ENCODE measurements around the gene SLC27A6.

Gene SLC27A6

DNA sequence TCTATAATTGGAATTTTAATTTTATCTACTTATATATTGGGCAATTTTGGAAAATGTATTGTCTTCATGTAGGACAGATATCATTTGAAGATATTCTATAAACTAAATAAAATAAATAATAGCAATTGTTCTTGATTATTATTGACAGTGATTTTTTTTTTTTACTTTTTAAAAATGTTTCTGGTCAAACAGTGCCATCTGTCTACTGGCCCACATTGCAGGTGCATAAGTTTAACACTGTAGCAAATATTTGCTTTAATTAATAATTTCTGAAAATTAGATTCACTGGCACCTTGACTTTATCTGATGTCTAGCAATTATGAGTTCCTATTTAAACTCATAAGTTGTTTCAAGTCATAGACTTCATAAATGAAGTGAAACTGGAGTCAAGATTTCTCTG lies 88.2 kb downstream of the SLC27A6 start:
- no peak for TF ChIP-seq YY1 (IDR thresholded peaks at IDR 0.05; ENCODE audit: low read depth)
- TF ChIP-seq RAD21 (IDR thresholded peaks at IDR 0.05; ENCODE audit: low read depth): peak; percentile 30; the same call in 1 of the 2 replicates

DNA sequence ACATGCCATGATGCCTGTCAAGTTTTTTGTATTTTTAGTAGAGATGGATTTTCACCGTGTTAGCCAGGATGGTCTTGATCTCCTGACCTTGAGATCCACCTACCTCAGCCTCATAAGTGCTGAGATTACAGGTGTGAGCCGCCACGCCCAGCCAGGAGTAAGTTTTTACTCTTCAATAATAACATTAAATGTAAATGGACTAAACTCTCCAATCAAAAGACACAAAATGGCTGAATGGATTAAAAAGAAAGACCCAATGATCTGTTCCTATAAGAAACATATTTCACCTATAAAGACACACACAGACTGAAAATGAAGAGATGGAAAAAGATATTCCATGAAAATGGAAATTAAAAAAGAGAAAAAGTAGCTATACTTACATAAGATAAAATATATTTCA lies 92.0 kb downstream of the SLC27A6 start:
- no peak for TF ChIP-seq CREB1 (IDR thresholded peaks at IDR 0.05; ENCODE audit: low read depth)
- no peak for TF ChIP-seq FOXM1 (IDR thresholded peaks at IDR 0.05; ENCODE audit: borderline replicate concordance, low read depth)
- no peak for TF ChIP-seq EGR1 (IDR thresholded peaks at IDR 0.05)
- TF ChIP-seq YY1 (IDR thresholded peaks at IDR 0.05; ENCODE audit: low read depth): no peak
- TF ChIP-seq ZBTB7A (IDR thresholded peaks at IDR 0.05; ENCODE audit: low read depth): no peak
- TF ChIP-seq CEBPB (IDR thresholded peaks at IDR 0.05): no peak
- no peak for TF ChIP-seq TEAD4 (IDR thresholded peaks at IDR 0.05)
- TF ChIP-seq, protein P1, sequence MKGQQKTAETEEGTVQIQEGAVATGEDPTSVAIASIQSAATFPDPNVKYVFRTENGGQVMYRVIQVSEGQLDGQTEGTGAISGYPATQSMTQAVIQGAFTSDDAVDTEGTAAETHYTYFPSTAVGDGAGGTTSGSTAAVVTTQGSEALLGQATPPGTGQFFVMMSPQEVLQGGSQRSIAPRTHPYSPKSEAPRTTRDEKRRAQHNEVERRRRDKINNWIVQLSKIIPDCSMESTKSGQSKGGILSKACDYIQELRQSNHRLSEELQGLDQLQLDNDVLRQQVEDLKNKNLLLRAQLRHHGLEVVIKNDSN (IDR thresholded peaks at IDR 0.05): no peak
- TF ChIP-seq, protein P2, sequence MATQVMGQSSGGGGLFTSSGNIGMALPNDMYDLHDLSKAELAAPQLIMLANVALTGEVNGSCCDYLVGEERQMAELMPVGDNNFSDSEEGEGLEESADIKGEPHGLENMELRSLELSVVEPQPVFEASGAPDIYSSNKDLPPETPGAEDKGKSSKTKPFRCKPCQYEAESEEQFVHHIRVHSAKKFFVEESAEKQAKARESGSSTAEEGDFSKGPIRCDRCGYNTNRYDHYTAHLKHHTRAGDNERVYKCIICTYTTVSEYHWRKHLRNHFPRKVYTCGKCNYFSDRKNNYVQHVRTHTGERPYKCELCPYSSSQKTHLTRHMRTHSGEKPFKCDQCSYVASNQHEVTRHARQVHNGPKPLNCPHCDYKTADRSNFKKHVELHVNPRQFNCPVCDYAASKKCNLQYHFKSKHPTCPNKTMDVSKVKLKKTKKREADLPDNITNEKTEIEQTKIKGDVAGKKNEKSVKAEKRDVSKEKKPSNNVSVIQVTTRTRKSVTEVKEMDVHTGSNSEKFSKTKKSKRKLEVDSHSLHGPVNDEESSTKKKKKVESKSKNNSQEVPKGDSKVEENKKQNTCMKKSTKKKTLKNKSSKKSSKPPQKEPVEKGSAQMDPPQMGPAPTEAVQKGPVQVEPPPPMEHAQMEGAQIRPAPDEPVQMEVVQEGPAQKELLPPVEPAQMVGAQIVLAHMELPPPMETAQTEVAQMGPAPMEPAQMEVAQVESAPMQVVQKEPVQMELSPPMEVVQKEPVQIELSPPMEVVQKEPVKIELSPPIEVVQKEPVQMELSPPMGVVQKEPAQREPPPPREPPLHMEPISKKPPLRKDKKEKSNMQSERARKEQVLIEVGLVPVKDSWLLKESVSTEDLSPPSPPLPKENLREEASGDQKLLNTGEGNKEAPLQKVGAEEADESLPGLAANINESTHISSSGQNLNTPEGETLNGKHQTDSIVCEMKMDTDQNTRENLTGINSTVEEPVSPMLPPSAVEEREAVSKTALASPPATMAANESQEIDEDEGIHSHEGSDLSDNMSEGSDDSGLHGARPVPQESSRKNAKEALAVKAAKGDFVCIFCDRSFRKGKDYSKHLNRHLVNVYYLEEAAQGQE (IDR thresholded peaks at IDR 0.05; ENCODE audit: low read depth): no peak

DNA sequence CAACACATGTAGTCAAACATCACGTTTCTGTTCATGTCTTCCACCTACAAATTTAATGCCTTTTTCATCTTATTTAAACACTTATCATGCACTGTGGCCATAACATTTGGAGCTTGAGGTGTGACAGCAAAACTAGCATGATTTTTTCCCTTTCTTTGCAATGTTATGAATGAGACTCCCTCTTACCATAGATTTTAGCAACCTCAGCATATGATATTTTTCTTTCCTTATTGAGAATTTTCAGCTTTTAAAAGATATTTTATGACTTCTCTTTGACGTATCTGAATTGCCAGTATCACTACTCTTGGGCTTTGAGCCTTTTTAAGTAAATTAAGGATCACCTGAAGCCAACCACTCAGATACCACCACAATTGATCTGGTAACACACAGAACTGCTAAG lies 96.6 kb downstream of the SLC27A6 start:
- TF ChIP-seq RAD21 (IDR thresholded peaks at IDR 0.05; ENCODE audit: low read depth) (no peak), ZBTB7A (IDR thresholded peaks at IDR 0.05; ENCODE audit: low read depth) (no peak), TAF1 (IDR thresholded peaks at IDR 0.05; ENCODE audit: low read depth) (no peak), TCF12 (IDR thresholded peaks at IDR 0.05; ENCODE audit: low read depth) (no peak), NFIC (IDR thresholded peaks at IDR 0.05) (no peak), CEBPB (IDR thresholded peaks at IDR 0.05) (no peak), TEAD4 (IDR thresholded peaks at IDR 0.05) (no peak), EGR1 (IDR thresholded peaks at IDR 0.05) (no peak), CREB1 (IDR thresholded peaks at IDR 0.05; ENCODE audit: low read depth) (no peak), YY1 (IDR thresholded peaks at IDR 0.05; ENCODE audit: low read depth) (no peak), FOXM1 (IDR thresholded peaks at IDR 0.05; ENCODE audit: borderline replicate concordance, low read depth) (no peak), EP300 (IDR thresholded peaks at IDR 0.05; ENCODE audit: borderline replicate concordance) (no peak)
- TF ChIP-seq, protein P1 (IDR thresholded peaks at IDR 0.05): no peak
- TF ChIP-seq, protein P2 (IDR thresholded peaks at IDR 0.05; ENCODE audit: low read depth): no peak
- TF ChIP-seq, protein P3, sequence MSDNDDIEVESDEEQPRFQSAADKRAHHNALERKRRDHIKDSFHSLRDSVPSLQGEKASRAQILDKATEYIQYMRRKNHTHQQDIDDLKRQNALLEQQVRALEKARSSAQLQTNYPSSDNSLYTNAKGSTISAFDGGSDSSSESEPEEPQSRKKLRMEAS (IDR thresholded peaks at IDR 0.05): no peak

DNA sequence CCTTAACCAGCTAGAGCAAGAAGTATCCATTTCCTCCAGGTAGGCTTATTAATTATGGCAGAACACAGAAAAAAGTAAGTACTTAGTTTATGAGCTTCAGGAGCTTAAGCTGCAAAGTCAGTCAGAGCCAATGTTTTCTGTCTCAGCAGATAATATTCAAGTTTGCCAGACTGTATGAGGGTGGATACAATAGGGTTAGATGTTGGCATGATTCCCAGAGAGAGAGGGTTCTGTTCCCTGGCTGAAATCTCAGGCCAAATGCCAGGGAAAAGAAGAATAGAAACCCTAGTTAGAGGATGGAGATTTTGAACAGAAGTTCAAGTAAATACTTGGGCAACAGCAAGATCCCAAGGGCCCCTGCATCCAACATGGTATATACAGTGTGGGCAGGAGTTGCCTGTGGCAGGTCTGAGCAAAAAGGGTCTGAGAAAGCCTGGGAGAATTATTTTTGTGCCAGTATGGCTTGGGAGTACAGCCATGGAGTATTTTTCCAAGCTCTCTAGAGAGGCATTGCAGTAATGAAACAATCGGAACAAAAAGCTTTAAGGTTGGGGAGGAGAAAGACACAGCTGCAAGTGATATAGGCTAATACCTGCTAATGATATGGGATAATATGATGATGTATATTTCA lies 98.3 kb downstream of the SLC27A6 start:
- TF ChIP-seq NFIC (IDR thresholded peaks at IDR 0.05): peak; percentile 77
- TF ChIP-seq, protein P2 (IDR thresholded peaks at IDR 0.05; ENCODE audit: low read depth): no peak

DNA sequence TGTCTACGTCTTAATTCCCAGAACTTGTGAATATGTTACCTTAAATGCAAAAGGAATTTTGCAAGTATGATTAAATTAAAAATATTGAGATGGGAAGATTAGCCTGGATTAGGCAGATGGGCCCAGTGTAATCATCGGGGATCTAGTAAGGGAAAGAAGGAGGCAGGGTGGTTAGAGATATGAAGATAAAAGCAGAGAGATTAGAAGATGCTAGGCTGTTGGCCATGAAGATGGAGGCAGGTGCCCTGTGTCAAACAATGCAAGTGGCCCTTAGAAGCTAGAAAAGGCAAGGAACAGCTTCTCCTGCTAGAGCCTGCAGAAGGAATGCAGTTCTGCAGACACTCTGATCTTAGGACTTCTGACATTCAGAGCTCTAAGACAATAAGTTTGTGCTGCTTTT lies 100.4 kb downstream of the SLC27A6 start:
- TF ChIP-seq EGR1 (IDR thresholded peaks at IDR 0.05): no peak
- TF ChIP-seq FOXM1 (IDR thresholded peaks at IDR 0.05; ENCODE audit: borderline replicate concordance, low read depth): no peak
- no peak for TF ChIP-seq TCF12 (IDR thresholded peaks at IDR 0.05; ENCODE audit: low read depth)
- TF ChIP-seq, protein P3 (IDR thresholded peaks at IDR 0.05): no peak
- no peak for TF ChIP-seq CEBPB (IDR thresholded peaks at IDR 0.05)
- TF ChIP-seq TEAD4 (IDR thresholded peaks at IDR 0.05): no peak
- no peak for TF ChIP-seq ZBTB7A (IDR thresholded peaks at IDR 0.05; ENCODE audit: low read depth)
- TF ChIP-seq, protein P1 (IDR thresholded peaks at IDR 0.05): no peak
- no peak for TF ChIP-seq TAF1 (IDR thresholded peaks at IDR 0.05; ENCODE audit: low read depth)
- TF ChIP-seq NFIC (IDR thresholded peaks at IDR 0.05): no peak
- TF ChIP-seq YY1 (IDR thresholded peaks at IDR 0.05; ENCODE audit: low read depth): no peak
- no peak for TF ChIP-seq EP300 (IDR thresholded peaks at IDR 0.05; ENCODE audit: borderline replicate concordance)
- no peak for TF ChIP-seq RAD21 (IDR thresholded peaks at IDR 0.05; ENCODE audit: low read depth)
